NCI-H146 (cell line): ENCODE results near the gene SCCPDH.
"Not testable (repeated sequence)": the region's sequence is repeated elsewhere in the genome, so short reads cannot be mapped to it uniquely, and the experiment has no call there.

ENCODE experiments used
- DNase-seq: peaks from one replicate; lab custom pipeline; 2025; lab: John Stamatoyannopoulos, UW

Gene SCCPDH

DNA sequence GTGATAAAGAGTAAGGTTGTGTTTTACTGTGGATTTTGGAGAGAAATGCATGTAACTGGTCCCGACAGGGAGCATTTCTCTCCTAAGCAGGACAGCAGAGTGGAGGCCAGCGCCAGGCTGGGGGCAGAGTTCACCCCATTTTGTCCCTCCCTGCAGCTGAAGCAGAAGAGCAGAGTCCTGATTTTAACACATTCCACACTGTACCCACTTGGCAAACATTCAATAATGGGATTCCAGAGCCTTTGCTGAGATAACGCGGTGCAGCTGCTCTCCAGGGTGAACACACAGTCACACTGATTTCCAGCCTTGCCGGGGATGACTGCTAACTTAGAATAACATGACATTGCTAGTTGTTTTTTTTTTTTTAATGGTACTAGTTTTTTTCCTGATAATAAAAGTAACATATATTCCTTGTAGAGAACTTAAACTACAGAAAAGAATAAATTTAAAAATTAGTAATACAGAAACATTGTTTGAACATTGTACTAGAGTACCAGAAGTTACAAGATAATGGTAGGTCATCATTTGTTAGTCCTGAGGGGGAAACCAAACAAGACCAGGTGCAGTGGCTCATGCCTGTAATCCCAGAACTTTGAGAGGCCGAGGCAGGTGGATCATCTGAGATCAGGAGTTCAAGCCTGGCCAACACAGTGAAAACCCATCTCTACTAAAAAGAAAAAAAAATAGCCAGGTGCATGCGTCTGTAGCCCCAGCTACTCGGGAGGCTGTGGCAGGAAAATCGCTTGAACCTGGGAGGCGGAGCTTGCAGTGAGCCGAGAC is 77.2 kb downstream of the SCCPDH start:
- DNase-seq = peak; percentile 61

DNA sequence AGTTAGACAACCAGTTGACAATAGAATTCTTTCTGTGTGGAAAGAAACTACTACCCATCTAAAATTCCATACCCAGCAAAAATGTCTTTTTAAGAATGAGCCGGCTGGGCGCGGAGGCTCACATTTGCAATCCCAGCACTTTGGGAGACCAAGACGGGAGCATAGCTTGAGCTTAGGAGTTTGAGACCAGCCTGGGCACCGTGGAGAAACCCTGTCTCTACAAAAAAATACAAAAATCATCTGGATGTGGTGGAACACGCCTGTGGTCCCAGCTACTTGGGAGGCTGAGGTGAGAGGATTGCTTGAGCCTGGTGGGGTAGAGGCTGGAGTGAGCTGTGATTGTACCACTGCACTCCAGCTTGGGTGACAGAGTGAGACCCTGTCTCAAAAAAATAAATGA is 79.2 kb downstream of the SCCPDH start:
- no peak for DNase-seq

DNA sequence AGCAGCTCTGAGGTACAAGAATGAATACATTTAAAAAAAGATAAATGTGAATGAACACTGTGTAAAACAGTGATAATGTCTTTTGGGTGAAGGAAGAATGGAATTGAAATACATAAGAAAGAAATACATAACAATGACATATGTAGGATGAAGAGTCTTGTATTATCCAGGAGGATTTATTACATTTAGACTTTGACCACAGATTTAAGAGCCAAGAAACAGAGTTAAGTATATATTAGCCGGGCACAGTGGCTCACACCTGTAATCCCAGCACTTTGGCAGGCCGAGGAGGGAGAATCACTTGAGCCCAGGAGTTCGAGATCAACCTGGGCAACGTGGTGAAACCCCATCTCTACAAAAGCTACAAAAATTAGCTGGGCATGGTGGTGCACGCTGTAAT is 79.7 kb downstream of the SCCPDH start:
- no peak for DNase-seq

DNA sequence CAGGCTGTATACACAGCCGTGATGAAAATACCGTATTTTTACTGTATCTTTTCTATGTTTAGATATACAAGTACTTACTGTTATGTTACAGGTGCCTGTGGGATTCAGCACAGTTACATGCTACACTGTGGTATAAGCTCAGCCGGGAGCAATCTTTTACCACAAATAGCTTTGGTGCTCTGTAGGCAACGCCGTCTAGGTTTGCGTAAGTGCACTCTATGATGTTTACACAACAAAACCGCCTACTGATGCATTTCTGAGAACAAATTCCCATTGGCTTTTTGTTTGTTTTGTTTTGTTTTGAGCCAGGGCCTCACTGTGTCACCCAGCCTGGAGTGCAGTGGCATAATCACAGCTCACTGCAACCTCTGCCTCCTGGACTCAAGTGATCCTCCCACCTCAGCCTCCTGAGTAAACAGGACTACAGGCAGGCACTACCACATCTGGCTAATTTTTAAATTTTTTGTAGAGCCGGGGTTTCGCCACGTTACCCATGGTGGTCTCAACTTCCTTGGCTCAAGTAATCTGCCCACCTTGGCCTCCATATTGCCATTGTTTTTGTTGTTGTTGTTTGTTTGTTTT is 81.0 kb downstream of the SCCPDH start:
- no peak for DNase-seq

DNA sequence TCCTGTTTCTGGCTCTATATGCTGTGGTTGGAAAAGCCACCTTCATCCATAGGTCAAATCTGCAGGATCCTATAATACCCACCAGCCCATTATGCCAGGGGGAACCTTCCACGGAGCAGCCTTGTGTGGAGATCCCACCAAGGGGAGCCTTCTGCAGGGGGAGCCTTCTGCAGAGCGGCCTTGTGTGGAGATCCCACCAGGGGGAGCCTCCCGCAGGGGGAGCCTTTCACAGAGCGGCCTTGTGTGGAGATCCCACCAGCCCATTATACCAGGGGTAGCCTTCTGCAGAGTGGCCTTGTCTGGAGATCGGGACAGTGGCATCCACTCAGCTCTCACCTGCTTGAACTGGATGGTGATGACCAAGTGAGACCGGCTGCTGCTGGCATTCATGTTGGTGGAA is 85.3 kb downstream of the SCCPDH start:
- no peak for DNase-seq

GRCh38 chr1:246811985-246812384 is 87.8 kb downstream of the SCCPDH start:
- DNase-seq = no peak

DNA sequence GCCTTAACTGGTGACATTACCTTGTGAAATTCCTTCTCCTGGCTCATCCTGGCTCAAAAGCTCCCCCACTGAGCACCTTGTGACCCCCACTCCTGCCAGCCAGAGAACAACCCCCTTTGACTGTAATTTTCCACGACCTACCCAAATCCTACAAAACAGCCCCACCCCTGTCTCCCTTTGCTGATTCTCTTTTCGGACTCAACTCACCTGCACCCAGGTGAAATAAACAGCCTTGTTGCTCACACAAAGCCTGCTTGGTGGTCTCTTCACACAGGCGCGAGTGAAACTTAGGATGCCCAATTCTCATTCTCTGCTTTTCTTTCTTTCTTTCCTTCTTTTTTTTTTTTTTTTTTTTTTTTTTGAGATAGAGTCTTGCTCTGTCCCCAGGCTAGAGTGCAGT is 89.1 kb downstream of the SCCPDH start:
- DNase-seq = not testable (repeated sequence)

DNA sequence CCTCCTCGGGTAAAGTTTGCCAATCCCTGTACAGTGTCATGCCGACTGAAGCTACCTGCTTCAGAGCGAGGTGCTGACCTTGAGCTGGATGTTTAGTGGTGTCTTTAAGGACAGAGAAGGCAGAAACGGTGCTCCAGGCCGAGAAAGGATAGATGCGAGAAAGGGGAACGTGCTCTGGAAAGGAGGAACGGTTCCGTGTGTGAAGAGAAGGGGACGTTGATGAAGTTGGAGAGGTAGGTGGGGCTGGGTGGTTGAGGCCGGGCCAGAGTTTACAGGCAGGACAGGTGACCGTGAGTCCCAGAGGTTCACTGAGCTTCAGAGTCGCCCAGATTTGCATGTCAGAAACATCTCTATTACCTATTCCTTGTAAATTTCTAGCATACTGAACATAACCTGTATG is 90.7 kb downstream of the SCCPDH start:
- no peak for DNase-seq

DNA sequence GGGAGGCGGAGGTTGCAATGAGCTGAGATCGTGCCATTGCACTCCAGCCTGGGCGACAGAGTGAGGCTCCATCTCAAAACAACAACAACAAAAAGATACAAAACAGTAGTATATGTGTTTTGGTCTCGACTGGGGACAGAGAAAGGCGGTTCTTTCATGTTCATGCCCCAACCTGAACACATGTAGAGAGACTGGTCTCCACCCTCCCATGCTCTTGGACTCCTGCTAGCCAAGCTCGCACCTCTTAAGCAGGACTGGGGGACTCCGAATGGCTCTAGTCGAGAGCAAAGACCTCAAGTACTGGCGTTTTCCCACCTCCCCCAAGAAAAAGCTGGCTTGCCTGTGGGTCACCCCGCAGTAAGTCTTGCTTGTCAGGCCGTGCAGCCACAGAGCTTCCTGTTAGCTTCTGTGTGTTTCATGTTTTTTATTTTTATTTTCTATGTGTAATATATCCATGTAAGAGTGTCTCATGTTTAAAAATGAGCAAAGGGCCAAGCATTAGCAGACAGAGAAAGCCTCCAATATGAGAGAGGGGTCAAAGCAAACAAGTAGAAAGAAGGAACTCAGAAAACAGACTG is 91.6 kb downstream of the SCCPDH start:
- no peak for DNase-seq
